NCI-H1417 (cell line): ENCODE measurements around the gene PLEKHM3.
A peak's percentile ranks its signal among the peaks of the same experiment; 100 is the strongest.

Source experiments
- DNase-seq, 3 experiments: peaks; one replicate each; lab custom pipeline; 2025; lab: John Stamatoyannopoulos, UW

Gene PLEKHM3

GRCh38 chr2:207993151-207993763, 32.1 kb downstream of the PLEKHM3 start:
- DNase-seq: no peak

- no peak for DNase-seq
Measured at GRCh38 chr2:207991944-207992343, 33.4 kb downstream of the PLEKHM3 start.

GRCh38 chr2:207990784-207991183, 34.5 kb downstream of the PLEKHM3 start:
- no peak for DNase-seq

GRCh38 chr2:207988975-207989374, 36.4 kb downstream of the PLEKHM3 start:
- no peak for DNase-seq

GRCh38 chr2:207987025-207987716, 38.2 kb downstream of the PLEKHM3 start:
- no peak for DNase-seq

GRCh38 chr2:207984765-207985480, 40.4 kb downstream of the PLEKHM3 start:
- DNase-seq: no peak

GRCh38 chr2:207983641-207984042, 41.7 kb downstream of the PLEKHM3 start:
- DNase-seq: no peak

GRCh38 chr2:207978177-207978948, 47.0 kb downstream of the PLEKHM3 start:
- DNase-seq: no peak

- DNase-seq: no peak
Measured at GRCh38 chr2:207975921-207976320, 49.4 kb downstream of the PLEKHM3 start.

- no peak for DNase-seq
Measured at GRCh38 chr2:207974216-207974605, 51.1 kb downstream of the PLEKHM3 start.

- DNase-seq: no peak
Measured at GRCh38 chr2:207970826-207971180, 54.5 kb downstream of the PLEKHM3 start.

- peak in 2 of 3 experiments; percentile 47 to 76 for DNase-seq
Measured at GRCh38 chr2:207970147-207970825, 55.0 kb downstream of the PLEKHM3 start.

GRCh38 chr2:207969249-207969648, 56.1 kb downstream of the PLEKHM3 start:
- DNase-seq: peak in 1 of 3 experiments; percentile 34

GRCh38 chr2:207967121-207967520, 58.2 kb downstream of the PLEKHM3 start:
- peak in 1 of 3 experiments; percentile 34 for DNase-seq

- peak in 2 of 3 experiments; percentile 11 to 48 for DNase-seq
Measured at GRCh38 chr2:207960911-207961310, 64.4 kb downstream of the PLEKHM3 start.

- no peak for DNase-seq
Measured at GRCh38 chr2:207960090-207960489, 65.2 kb downstream of the PLEKHM3 start.

GRCh38 chr2:207956771-207957170, 68.6 kb downstream of the PLEKHM3 start:
- DNase-seq: no peak

- no peak for DNase-seq
Measured at GRCh38 chr2:207955456-207955855, 69.9 kb downstream of the PLEKHM3 start.

- DNase-seq: no peak
Measured at GRCh38 chr2:207953354-207953753, 72.0 kb downstream of the PLEKHM3 start.

- DNase-seq: no peak
Measured at GRCh38 chr2:207952564-207953345, 72.6 kb downstream of the PLEKHM3 start.
